HEK293T (cell line): ENCODE measurements around the gene ARL5A.

Source experiments
- ARNT ChIP-seq: fragments of 450-650 bp; IDR thresholded peaks from 2 replicates; pipeline ENCODE4 v1.6.1; 2017; ENCODE audit warnings: mild to moderate bottlenecking
- BHLHE40 ChIP-seq: fragments of 450-650 bp; IDR thresholded peaks from 2 replicates; pipeline ENCODE4 v1.6.1; 2016; ENCODE audit warnings: mild to moderate bottlenecking, moderate library complexity, borderline replicate concordance
- CTBP1 ChIP-seq: fragments of 450-650 bp; IDR thresholded peaks from 2 replicates; pipeline ENCODE4 v1.6.1; 2016; ENCODE audit warnings: borderline replicate concordance
- ELF4 ChIP-seq: fragments of 450-650 bp; IDR thresholded peaks from 2 replicates; pipeline ENCODE4 v1.6.1; 2017; ENCODE audit warnings: antibody characterized with exemption
- FOXM1 ChIP-seq: fragments of 450-650 bp; IDR thresholded peaks from 2 replicates; pipeline ENCODE4 v1.6.1; 2017; ENCODE audit warnings: mild to moderate bottlenecking, borderline replicate concordance
- HDGF ChIP-seq: fragments of 450-650 bp; IDR thresholded peaks from 2 replicates; pipeline ENCODE4 v1.6.1; 2017; ENCODE audit warnings: antibody characterized with exemption, borderline replicate concordance
- LEF1 ChIP-seq: fragments of 450-650 bp; IDR thresholded peaks from 2 replicates; pipeline ENCODE4 v1.6.1; 2017; ENCODE audit warnings: mild to moderate bottlenecking, borderline replicate concordance
- NFRKB ChIP-seq: fragments of 450-650 bp; IDR thresholded peaks from 2 replicates; pipeline ENCODE4 v1.6.1; 2016; ENCODE audit warnings: mild to moderate bottlenecking, moderate library complexity
- SP1 ChIP-seq: fragments of 450-650 bp; IDR thresholded peaks from 2 replicates; pipeline ENCODE4 v1.6.1; 2017
- TARDBP ChIP-seq: fragments of 450-650 bp; IDR thresholded peaks from 2 replicates; pipeline ENCODE4 v1.6.1; 2016

- TF ChIP-seq FOXM1: no peak
- TF ChIP-seq ELF4: no peak
- TF ChIP-seq CTBP1: no peak
- TF ChIP-seq BHLHE40: no peak
- TF ChIP-seq SP1: no peak
- no peak for TF ChIP-seq LEF1
- TF ChIP-seq TARDBP: no peak
- TF ChIP-seq NFRKB: no peak
- TF ChIP-seq HDGF: no peak
- TF ChIP-seq ARNT: no peak
Measured at GRCh38 chr2:151761193-151761592, 67.0 kb downstream of the ARL5A start.
